Kidney (tissue), 14 donors: ENCODE data around the gene ZBTB11. TPM values are rescaled to one million over a fixed set of nuclear protein-coding genes. Genes with fewer than 3 reads are reported as not detected.

Experiments used
- DNase-seq, 5 donors: peaks; one replicate each; pipeline ENCODE4 v3.0.0-alpha.2; 2013 to 2020
- FAIRE-seq: peaks from 2 replicates; lab custom pipeline; 2012; peaks lifted over from hg19 to GRCh38; lab: Jason Lieb, UNC
- H3K27ac ChIP-seq, 2 donors: one replicate each; pipeline ENCODE4 v1.7.0; 2013; ENCODE audit warnings: low read depth in 2 of 2, low read length in 2 of 2, inconsistent platforms in 1 of 2
- H3K27me3 ChIP-seq: one replicate; pipeline ENCODE4 v1.7.1; 2013; ENCODE audit warnings: low read length, inconsistent platforms; ENCODE audit not compliant: control insufficient read depth, insufficient read depth
- H3K36me3 ChIP-seq, 3 donors: one replicate each; pipeline versions ENCODE4 v1.7.0 to v1.7.1; 2013; ENCODE audit warnings: low read length in 3 of 3, control low read depth in 1 of 3, inconsistent platforms in 1 of 3; ENCODE audit not compliant: insufficient read depth in 3 of 3, control insufficient read depth in 2 of 3
- H3K4me1 ChIP-seq, 3 donors: one replicate each; pipeline versions ENCODE4 v1.7.0 to v1.7.1; 2013; ENCODE audit warnings: low read length in 3 of 3, inconsistent platforms in 1 of 3, low read depth in 1 of 3; ENCODE audit not compliant: control insufficient read depth in 2 of 3, insufficient read depth in 2 of 3
- H3K4me3 ChIP-seq, 3 donors: one replicate each; pipeline versions ENCODE4 v1.7.0 to v1.8.1; 2013; ENCODE audit warnings: low read length in 3 of 3, control low read depth in 1 of 3, inconsistent platforms in 1 of 3
- H3K9ac ChIP-seq, 3 donors: one replicate each; pipeline versions ENCODE4 v1.7.0 to v1.7.1; 2013; ENCODE audit warnings: low read length in 3 of 3, control low read depth in 1 of 3, inconsistent platforms in 1 of 3
- H3K9me3 ChIP-seq, 3 donors: one replicate each; pipeline versions ENCODE4 v1.7.0 to v1.7.1; 2013; ENCODE audit warnings: low read length in 3 of 3, control low read depth in 1 of 3, inconsistent platforms in 1 of 3; ENCODE audit not compliant: control insufficient read depth in 2 of 3, insufficient read depth in 1 of 3
- intact Hi-C: fragments of 100-400 bp; cut with DNase I; formaldehyde crosslinking; loops from one replicate; pipeline ENCODE4 v1.11.1; 2022
- polyA plus RNA-seq: library from polyadenylated mRNA; stranded (reverse); fragments of 350-450 nt; fragmentation: Illumina TruSeq; extraction: RNeasy Lipid Tissue Mini Kit (QIAGEN cat#74804); gene quantifications from one replicate; pipeline ENCODE4 v1.2.3, GENCODE V29; 2014; ENCODE audit warnings: low read depth, low replicate concordance; ENCODE audit not compliant: insufficient read depth
- total RNA-seq: library from RNA; stranded (reverse); fragmentation: NEBNext Ultra II Directional; extraction: Animal tissue kit (Norgen Biotek cat#: 25700); gene quantifications from one replicate; pipeline ENCODE4 v1.2.1, GENCODE V29; 2021
- TF ChIP-seq, protein P1 (sequence below): IDR thresholded peaks from 3 replicates; pipeline ENCODE4 v1.5.1; 2012; ENCODE audit warnings: mild to moderate bottlenecking, moderate library complexity, borderline replicate concordance; ENCODE audit not compliant: insufficient read depth; ENCODE audit errors: extremely low read depth
- donor health status: control.
- donor health status: control.
- donor health status: control.
- donor health status: control.
- donor health status: control.
- donor health status: DM: yes; HTN: yes; CAD: no.
- donor health status: Normal renal cell carcinoma (clear cell type).

Gene ZBTB11
- total and polyA plus RNA-seq, 2 donors from 2014 or later, result 4.7 to 14.1 TPM

DNA sequence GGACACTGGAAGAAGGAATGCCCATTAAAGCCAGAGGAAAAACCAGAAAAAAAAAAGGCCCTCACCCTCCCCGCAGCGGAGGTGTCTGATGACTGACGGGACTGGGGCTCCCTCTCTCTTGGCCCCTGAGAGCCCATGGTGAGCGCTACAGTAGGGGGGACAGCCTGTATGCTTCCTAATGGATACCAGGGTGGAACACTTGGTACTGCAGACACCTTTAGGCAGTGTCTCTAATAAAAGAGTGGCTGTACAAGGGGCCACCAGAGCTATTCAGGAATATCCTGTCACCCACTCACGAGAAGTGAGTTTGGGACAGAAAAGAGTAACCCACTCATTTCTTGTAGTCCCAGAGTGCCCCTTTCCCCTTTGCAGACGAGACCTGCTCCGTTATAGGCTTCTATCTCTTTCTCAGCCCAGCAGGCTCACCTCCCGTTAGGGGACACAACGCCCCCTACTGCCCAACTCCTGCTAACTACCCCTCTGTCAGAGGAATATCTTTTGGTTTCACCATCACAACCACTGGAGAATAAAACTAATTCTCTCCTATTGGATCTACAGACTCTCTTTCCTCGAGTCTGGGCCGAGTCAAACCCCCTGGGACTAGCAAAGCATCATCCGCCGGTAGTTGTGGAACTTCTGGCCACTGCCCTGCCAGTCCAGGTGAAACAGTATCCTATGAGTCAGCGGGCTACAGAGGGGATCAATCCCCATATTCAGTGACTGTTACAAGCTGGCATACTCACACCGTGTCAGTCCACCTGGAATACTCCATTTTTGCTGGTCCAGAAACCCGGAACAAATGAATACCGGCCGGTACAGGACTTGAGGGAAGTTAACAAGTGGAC is 40.8 kb downstream of the ZBTB11 start:
- intact Hi-C loops, result no loop called here
- FAIRE-seq, result no peak
- TF ChIP-seq, protein P1, sequence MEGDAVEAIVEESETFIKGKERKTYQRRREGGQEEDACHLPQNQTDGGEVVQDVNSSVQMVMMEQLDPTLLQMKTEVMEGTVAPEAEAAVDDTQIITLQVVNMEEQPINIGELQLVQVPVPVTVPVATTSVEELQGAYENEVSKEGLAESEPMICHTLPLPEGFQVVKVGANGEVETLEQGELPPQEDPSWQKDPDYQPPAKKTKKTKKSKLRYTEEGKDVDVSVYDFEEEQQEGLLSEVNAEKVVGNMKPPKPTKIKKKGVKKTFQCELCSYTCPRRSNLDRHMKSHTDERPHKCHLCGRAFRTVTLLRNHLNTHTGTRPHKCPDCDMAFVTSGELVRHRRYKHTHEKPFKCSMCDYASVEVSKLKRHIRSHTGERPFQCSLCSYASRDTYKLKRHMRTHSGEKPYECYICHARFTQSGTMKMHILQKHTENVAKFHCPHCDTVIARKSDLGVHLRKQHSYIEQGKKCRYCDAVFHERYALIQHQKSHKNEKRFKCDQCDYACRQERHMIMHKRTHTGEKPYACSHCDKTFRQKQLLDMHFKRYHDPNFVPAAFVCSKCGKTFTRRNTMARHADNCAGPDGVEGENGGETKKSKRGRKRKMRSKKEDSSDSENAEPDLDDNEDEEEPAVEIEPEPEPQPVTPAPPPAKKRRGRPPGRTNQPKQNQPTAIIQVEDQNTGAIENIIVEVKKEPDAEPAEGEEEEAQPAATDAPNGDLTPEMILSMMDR, result peak; percentile 41

GRCh38 chr3:101635345-101635744 is 41.6 kb downstream of the ZBTB11 start:
- DNase-seq (peak in 1 of 5 donors; percentile 2), FAIRE-seq (no peak)
- no peak overlapping the region for H3K27ac ChIP-seq
- intact Hi-C loops, result no loop called here
- no peaks in the 10 kb centered on the region for H3K27me3 ChIP-seq
- no peak overlapping the region for H3K4me3 ChIP-seq
- no peaks in the 10 kb centered on the region for H3K9me3 ChIP-seq
- no peak overlapping the region for H3K9ac ChIP-seq
- no peaks in the 10 kb centered on the region for H3K36me3 ChIP-seq
- no peaks in the 10 kb centered on the region for H3K4me1 ChIP-seq
- TF ChIP-seq, protein P1, result no peak

More for the DNA sequence above, 40.8 kb downstream of the ZBTB11 start:
- H3K27me3 ChIP-seq, result no peaks in the 10 kb centered on the region
- no peak overlapping the region for H3K4me3 ChIP-seq
- no peaks in the 10 kb centered on the region for H3K36me3 ChIP-seq
- DNase-seq, result peak in 4 of 5 donors; percentile 54 to 57 (median 55)
- H3K9me3 ChIP-seq, result no peaks in the 10 kb centered on the region
- H3K9ac ChIP-seq, result no peak overlapping the region
- no peak overlapping the region for H3K27ac ChIP-seq
- H3K4me1 ChIP-seq, result no peaks in the 10 kb centered on the region

DNA sequence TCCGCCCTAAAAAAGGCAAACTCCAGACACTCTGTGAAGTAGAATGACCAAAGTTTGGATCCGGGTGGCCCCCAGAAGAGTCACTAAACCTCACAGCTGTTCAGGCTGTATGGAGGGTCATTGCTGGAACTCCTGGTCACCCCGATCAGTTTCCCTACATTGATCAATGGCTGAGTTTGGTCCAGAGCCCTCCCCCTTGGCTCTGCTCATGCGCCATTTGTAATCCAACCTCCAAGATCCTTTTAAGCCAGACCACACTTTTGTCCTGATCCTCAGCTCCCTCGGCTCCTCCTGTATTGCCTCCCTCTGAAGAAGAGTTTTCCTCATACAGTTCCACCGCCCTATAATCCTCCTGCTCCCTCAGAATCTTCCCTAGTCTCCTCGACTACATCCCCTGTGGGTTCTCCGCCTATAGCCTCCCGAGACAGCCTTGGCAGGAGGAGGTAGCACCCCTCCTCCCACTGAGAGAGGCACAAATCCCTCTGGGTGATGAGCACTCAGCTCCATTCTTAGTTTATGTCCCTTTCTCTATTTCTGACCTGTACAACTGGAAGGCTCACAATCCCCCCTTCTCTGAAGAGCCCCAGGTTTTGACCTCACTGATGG is 42.2 kb downstream of the ZBTB11 start:
- Histone ChIP-seq H3K27ac (no peak overlapping the region), H3K36me3 (no peaks in the 10 kb centered on the region), H3K4me1 (no peaks in the 10 kb centered on the region), H3K27me3 (no peaks in the 10 kb centered on the region), H3K4me3 (no peak overlapping the region), H3K9me3 (no peaks in the 10 kb centered on the region), H3K9ac (no peak overlapping the region)
- intact Hi-C loops, result no loop called here
- no peak for FAIRE-seq
- TF ChIP-seq, protein P1, result no peak
- DNase-seq, result no peak
